GM19438 (cell line): Measurements from ENCODE around the gene SLC1A2.

Experiments used
- ATAC-seq: cut with Tn5 transposase; IDR thresholded peaks from one replicate; pipeline ENCODE4 v1.9.1; 2021; ENCODE audit warnings: low read depth; ENCODE audit not compliant: unreplicated experiment

The SLC1A2 gene

GRCh38 chr11:35419184-35419829 is at the start of gene SLC1A2:
TSS of gene SLC1A2 (minus strand) at chr11:35419558. CDS start at chr11:35418966, 592 bp downstream.
- ATAC-seq = no peak

- no peak for ATAC-seq
Observed at GRCh38 chr11:35466058-35466457, 46.7 kb upstream of the SLC1A2 start.

GRCh38 chr11:35464308-35464707 is 45.0 kb upstream of the SLC1A2 start:
- ATAC-seq = no peak

GRCh38 chr11:35463331-35463751 is 44.0 kb upstream of the SLC1A2 start:
- ATAC-seq = no peak

- no peak for ATAC-seq
Observed at GRCh38 chr11:35461917-35462538, 42.7 kb upstream of the SLC1A2 start.

GRCh38 chr11:35459489-35459888 is 40.1 kb upstream of the SLC1A2 start:
- no peak for ATAC-seq

- ATAC-seq = no peak
Observed at GRCh38 chr11:35458846-35459245, 39.5 kb upstream of the SLC1A2 start.

- ATAC-seq = no peak
Observed at GRCh38 chr11:35454362-35454761, 35.0 kb upstream of the SLC1A2 start.

GRCh38 chr11:35436581-35437250 is 17.4 kb upstream of the SLC1A2 start:
- no peak for ATAC-seq

GRCh38 chr11:35433588-35433987 is 14.2 kb upstream of the SLC1A2 start:
- no peak for ATAC-seq

GRCh38 chr11:35432464-35432863 is 13.1 kb upstream of the SLC1A2 start:
- no peak for ATAC-seq

- ATAC-seq = no peak
Observed at GRCh38 chr11:35427071-35427470, 7.7 kb upstream of the SLC1A2 start.

GRCh38 chr11:35426351-35426750 is 7.0 kb upstream of the SLC1A2 start:
- no peak for ATAC-seq

- ATAC-seq = no peak
Observed at GRCh38 chr11:35425603-35426212, 6.3 kb upstream of the SLC1A2 start.

GRCh38 chr11:35424157-35424940 is 5.0 kb upstream of the SLC1A2 start:
- ATAC-seq = no peak

- ATAC-seq = no peak
Observed at GRCh38 chr11:35420371-35420770, 1.0 kb upstream of the SLC1A2 start.

- no peak for ATAC-seq
Observed at GRCh38 chr11:35419830-35420333, 524 bp upstream of the SLC1A2 start.

GRCh38 chr11:35418282-35419183 is 825 bp downstream of the SLC1A2 start:
- ATAC-seq = no peak

GRCh38 chr11:35415487-35415886 is 3.9 kb downstream of the SLC1A2 start:
- ATAC-seq = no peak
